Calu3 (cell line): ENCODE measurements around the gene ACE. TPM values are rescaled to one million over a fixed set of nuclear protein-coding genes. Genes with fewer than 3 reads are reported as not detected.

Experiments used
- BruUV-seq: library from RNA; stranded (reverse); fragments of 400-500 nt; replicated peaks from 2 replicates; lab custom pipeline; 2021; lab: Mats Ljungman, UMichigan
- CTCF ChIA-PET: fragments of 300-600 bp; sonication (Branson Sonifier 250); formaldehyde crosslinking; loops from one replicate; lab custom pipeline; 2022; ENCODE audit warnings: antibody characterized with exemption; lab: Charles Lee
- DNase-seq: peaks from one replicate; pipeline ENCODE4 v3.0.0; 2022
- H3K27ac Mint-ChIP-seq: one replicate; pipeline ENCODE4 v1.8.0; 2022; ENCODE audit warnings: mixed read lengths; ENCODE audit not compliant: unreplicated experiment
- H3K27me3 Mint-ChIP-seq: one replicate; pipeline ENCODE4 v1.8.0; 2022; ENCODE audit warnings: mixed read lengths; ENCODE audit not compliant: unreplicated experiment
- H3K36me3 Mint-ChIP-seq: one replicate; pipeline ENCODE4 v1.8.0; 2022; ENCODE audit warnings: mild to moderate bottlenecking, moderate library complexity, mixed read lengths; ENCODE audit not compliant: insufficient read depth, unreplicated experiment
- H3K4me1 Mint-ChIP-seq: one replicate; pipeline ENCODE4 v1.8.0; 2022; ENCODE audit warnings: mild to moderate bottlenecking, low read depth, mixed read lengths; ENCODE audit not compliant: unreplicated experiment
- H3K4me3 Mint-ChIP-seq: one replicate; pipeline ENCODE4 v1.8.0; 2022; ENCODE audit warnings: mild to moderate bottlenecking, low read depth, moderate library complexity, mixed read lengths; ENCODE audit not compliant: unreplicated experiment
- H3K9me3 Mint-ChIP-seq: one replicate; pipeline ENCODE4 v1.8.0; 2022; ENCODE audit warnings: low read depth, mixed read lengths; ENCODE audit not compliant: unreplicated experiment
- CTCF ChIP-seq: fragments of 200-600 bp; IDR thresholded peaks from one replicate; pipeline ENCODE4 v1.8.0; 2022; ENCODE audit warnings: antibody characterized with exemption; ENCODE audit not compliant: unreplicated experiment
- intact Hi-C: fragments of 100-400 bp; cut with micrococcal nuclease; formaldehyde crosslinking; loops from one replicate; pipeline ENCODE4 v1.10.0; 2022; ENCODE audit not compliant: unreplicated experiment
- total RNA-seq: library from RNA; stranded (reverse); gene quantifications from 2 replicates; pipeline ENCODE4 v1.2.3, GENCODE V29; 2022

Gene ACE
- total RNA-seq, 1 experiment from 2014 or later = 5.9 TPM

GRCh38 chr17:63441654-63442053 is 35.2 kb upstream of the ACE start:
- H3K4me1 Mint-ChIP-seq = peaks cover 18% of the 10 kb centered on the region
- no peak overlapping the region for H3K4me3 Mint-ChIP-seq
- no peak for TF ChIP-seq CTCF
- BruUV-seq = no TSS peak
- CTCF ChIA-PET = no interaction called here
- H3K9me3 Mint-ChIP-seq = no peaks in the 10 kb centered on the region
- H3K27ac Mint-ChIP-seq = no peak overlapping the region
- no peak for DNase-seq
- H3K36me3 Mint-ChIP-seq = peaks cover 21% of the 10 kb centered on the region
- no peaks in the 10 kb centered on the region for H3K27me3 Mint-ChIP-seq
- intact Hi-C loops = no loop called here

GRCh38 chr17:63442074-63442473 is 34.8 kb upstream of the ACE start:
- no peak for TF ChIP-seq CTCF
- Mint-ChIP-seq H3K27me3 (no peaks in the 10 kb centered on the region), H3K4me3 (no peak overlapping the region), H3K27ac (no peak overlapping the region), H3K4me1 (peaks cover 18% of the 10 kb centered on the region), H3K9me3 (no peaks in the 10 kb centered on the region), H3K36me3 (peaks cover 25% of the 10 kb centered on the region)
- intact Hi-C loops = no loop called here
- DNase-seq = no peak
- BruUV-seq = no TSS peak
- CTCF ChIA-PET = interaction anchor here (0.7 kb wide), 1 partner anchor 37 kb away, joined by 3 read pairs; no protein-coding TSS in a partner anchor

DNA sequence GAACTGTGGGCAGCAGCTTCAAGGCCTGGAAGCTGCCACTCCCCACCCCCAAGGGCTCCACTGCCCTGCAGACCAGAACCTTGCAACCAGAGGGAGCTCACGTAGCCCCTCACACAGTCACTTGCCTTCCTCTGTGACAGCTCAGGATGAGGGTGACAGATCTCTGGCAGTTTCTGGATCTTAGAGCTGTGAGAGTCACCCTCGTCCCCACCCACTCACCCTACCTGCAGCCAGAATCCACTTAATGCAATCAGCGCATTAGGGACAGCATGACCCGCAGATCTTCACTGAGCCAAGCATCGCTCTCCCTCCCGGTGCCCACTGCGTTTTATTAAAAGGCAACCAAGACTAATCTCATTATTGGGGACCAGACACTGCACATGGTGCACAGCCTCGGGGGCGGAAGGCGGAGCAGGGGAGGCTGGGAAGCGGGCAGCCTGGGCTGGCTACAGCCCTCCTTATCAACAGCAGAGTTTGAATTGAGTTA is 34.3 kb upstream of the ACE start:
- peaks cover 18% of the 10 kb centered on the region for H3K4me1 Mint-ChIP-seq
- no peaks in the 10 kb centered on the region for H3K27me3 Mint-ChIP-seq
- H3K4me3 Mint-ChIP-seq = no peak overlapping the region
- H3K9me3 Mint-ChIP-seq = no peaks in the 10 kb centered on the region
- no TSS peak for BruUV-seq
- peaks cover 27% of the 10 kb centered on the region for H3K36me3 Mint-ChIP-seq
- DNase-seq = no peak
- no peak for TF ChIP-seq CTCF
- intact Hi-C loops = no loop called here
- no peak overlapping the region for H3K27ac Mint-ChIP-seq
- CTCF ChIA-PET = interaction anchor here (0.7 kb wide), 1 partner anchor 36 kb away, joined by 3 read pairs; no protein-coding TSS in a partner anchor

GRCh38 chr17:63443053-63443452 is 33.8 kb upstream of the ACE start:
- no peak for DNase-seq
- no peak for TF ChIP-seq CTCF
- CTCF ChIA-PET = no interaction called here
- Mint-ChIP-seq H3K27me3 (no peaks in the 10 kb centered on the region), H3K4me3 (no peak overlapping the region), H3K27ac (no peak overlapping the region), H3K9me3 (no peaks in the 10 kb centered on the region), H3K36me3 (peaks cover 27% of the 10 kb centered on the region), H3K4me1 (peaks cover 18% of the 10 kb centered on the region)
- no TSS peak for BruUV-seq
- intact Hi-C loops = no loop called here
